Astrocyte of the cerebellum (primary cell): ENCODE measurements around the gene NAA60.
A peak's percentile ranks its signal among the peaks of the same experiment; 100 is the strongest.

Experiments used
- DNase-seq: peaks from one replicate; pipeline ENCODE4 v3.0.0-alpha.2; 2011; ENCODE audit warnings: low read depth
- H3K4me3 ChIP-seq: 2 replicates; pipeline ENCODE4 v1.5.1; 2011; ENCODE audit warnings: mild to moderate bottlenecking, low read depth, low read length, moderate library complexity
- in situ Hi-C: cut with HindIII; loops from 2 replicates; pipeline ENCODE4 v1.10.0; 2017; ENCODE audit warnings: low sequenced_read_pairs
- TF ChIP-seq, protein P1 (sequence below): IDR thresholded peaks from 2 replicates; pipeline ENCODE4 v1.5.1; 2012; ENCODE audit warnings: low read length, low read depth, moderate library complexity, mild to moderate bottlenecking; ENCODE audit errors: missing control alignments

Gene NAA60

DNA sequence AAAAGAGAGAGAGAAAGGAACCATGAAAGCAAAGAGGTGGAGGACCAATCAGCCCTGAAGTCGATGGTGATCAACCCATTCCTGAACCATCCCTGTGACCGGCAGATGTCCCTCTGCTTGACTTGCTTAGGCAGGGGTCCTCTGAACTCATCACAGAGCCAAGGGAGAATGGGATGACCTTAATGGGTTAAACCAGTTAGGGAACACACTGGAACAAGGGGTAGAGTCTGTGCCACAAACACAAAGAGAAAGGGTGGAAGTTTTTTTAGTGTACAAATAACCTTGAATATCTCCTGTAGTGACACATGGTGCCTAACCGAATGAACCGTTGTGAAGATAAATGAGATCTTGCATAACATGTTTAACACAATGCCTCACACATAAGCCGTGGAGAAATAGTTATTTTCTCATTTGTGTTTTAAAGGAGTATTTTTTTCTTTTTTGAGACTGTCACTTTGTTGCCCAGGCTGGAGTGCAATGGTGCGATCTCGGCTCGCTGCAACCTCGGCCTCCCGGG lies 11.2 kb downstream of the NAA60 start:
- TF ChIP-seq, protein P1, sequence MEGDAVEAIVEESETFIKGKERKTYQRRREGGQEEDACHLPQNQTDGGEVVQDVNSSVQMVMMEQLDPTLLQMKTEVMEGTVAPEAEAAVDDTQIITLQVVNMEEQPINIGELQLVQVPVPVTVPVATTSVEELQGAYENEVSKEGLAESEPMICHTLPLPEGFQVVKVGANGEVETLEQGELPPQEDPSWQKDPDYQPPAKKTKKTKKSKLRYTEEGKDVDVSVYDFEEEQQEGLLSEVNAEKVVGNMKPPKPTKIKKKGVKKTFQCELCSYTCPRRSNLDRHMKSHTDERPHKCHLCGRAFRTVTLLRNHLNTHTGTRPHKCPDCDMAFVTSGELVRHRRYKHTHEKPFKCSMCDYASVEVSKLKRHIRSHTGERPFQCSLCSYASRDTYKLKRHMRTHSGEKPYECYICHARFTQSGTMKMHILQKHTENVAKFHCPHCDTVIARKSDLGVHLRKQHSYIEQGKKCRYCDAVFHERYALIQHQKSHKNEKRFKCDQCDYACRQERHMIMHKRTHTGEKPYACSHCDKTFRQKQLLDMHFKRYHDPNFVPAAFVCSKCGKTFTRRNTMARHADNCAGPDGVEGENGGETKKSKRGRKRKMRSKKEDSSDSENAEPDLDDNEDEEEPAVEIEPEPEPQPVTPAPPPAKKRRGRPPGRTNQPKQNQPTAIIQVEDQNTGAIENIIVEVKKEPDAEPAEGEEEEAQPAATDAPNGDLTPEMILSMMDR = no peak
- in situ Hi-C loops = no loop called here
- no peak overlapping the region for H3K4me3 ChIP-seq
- DNase-seq = no peak

DNA sequence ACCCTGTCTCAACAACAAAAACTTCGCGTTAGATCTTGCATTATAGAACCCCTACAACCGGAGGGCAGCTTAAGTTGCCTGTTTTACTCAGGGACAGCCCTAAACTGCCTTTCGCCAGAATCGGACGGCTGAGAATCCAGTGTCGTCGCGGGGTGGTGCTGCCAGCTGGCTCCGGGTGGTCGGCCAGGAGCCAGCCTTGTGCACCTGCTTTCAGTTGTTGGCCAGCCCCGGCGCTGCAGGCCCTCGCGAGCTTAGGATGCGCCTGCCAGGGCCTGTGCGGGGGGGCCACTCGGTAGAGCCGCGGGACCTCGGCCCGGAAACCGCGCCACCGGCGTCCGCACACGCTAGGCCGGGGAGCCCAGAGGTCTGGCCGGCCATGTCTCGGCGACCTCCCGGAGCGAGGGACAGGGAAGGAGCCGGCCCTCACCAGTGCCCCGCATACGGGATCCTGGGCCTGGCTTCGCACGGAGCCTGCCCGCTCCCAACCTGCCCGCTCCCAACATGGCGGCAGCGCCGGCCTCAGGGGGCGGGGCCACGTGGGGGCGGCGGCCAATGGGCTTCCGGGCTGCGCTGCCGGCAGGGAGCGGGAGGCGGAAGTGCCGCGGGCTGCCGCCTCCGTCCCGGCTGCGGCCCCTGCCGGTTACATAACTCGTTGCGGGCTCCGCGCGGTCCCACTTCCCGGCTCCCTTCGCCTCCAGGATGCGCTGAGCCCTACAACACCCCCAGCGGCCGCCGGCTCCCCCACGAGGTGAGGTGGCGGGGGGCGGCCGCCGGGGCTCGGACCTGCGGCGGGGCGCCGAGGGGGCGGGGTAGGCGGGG lies 14.2 kb downstream of the NAA60 start:
- peak overlapping the region; percentile 73 for H3K4me3 ChIP-seq
- TF ChIP-seq, protein P1 = peak; percentile 48
- in situ Hi-C loops = no loop called here
- DNase-seq = peak; percentile 53

DNA sequence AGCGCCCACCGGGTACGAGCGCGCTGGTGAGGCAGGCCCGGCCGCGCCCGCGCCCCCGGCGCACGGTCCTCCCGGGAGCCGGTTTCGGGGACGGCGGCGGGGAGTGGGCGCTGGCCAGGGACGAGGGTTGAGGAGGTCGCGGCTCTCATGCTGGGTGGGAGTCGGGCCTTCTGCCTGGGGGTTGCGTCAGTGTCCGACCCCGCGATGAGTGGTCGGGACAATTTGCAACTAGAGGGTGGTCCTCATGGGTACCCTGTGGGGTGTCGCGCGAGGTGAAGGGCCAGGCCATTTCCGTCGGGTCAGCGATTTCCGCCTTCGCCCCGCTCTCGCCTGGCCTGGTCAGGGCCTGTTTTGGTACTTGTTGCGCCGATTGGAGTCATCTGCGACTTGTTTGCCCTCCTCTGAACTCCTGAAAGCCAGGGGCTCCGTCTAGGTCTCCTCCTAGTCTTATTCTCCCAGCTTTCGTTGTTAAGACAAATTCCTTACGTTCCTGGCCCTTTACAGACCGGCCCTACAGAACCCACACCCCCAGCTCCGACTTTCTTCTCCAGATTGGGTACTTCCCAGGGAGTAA lies 14.9 kb downstream of the NAA60 start:
- in situ Hi-C loops = no loop called here
- DNase-seq = no peak
- TF ChIP-seq, protein P1 = no peak
- peak overlapping the region; percentile 73 for H3K4me3 ChIP-seq

DNA sequence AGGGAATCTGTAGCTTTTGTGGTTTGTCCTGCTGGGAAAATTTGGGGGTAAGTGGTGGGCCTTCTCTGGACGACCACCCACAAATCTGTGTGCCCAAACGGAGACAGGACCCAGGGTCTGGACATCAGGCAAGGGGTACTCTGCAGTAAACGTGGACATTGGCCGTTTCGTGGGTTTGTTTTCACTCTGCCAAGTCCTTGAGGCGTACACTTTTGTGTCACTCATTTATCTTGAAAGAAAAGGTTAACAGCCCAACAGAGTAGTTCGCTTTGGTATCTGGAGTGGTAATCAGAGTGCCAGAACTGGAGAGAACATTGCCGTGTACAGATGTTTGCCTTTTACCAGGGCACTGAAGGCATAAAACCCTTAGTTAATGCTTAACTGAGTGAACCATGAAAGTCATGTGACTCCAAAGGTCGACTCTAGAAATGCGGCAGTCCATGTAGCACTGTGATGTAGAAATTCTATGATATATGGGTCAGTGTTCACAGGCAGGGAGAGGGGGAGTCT lies 15.4 kb downstream of the NAA60 start:
- H3K4me3 ChIP-seq = peak overlapping the region; percentile 73
- in situ Hi-C loops = no loop called here
- DNase-seq = no peak
- TF ChIP-seq, protein P1 = no peak

DNA sequence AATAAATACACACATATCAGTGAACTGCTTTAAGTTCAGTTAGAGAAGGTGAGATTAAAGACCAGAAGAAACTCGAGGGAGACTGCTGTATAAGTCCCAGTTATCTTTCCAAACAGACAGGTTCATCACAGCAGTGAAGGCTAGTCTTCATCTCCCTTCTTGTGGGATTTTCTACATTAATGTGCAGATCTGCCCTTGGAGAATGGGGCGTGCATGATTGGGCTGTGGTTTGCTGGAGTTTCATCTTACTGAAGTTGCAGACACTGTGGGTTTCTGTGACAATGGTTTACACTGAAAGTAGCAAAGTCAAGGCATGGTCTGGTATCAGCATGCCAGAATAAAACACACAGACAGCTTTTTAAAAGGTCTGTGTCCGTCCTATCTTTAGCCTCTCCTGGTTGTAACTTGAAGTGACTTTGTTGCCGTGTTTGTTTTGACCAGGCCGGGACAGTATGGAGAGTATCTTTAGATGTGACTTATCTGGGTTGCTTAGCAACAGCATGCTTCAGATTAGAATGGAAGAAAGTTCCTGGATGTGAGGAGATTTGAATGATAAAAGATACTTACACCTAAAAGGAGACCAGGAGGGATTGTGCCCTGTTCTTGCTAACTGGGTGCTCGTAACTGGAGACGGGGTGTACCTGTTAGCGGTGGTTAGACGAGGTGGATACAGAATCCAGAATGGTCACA lies 16.1 kb downstream of the NAA60 start:
- TF ChIP-seq, protein P1 = no peak
- no peak for DNase-seq
- peak overlapping the region; percentile 73 for H3K4me3 ChIP-seq
- in situ Hi-C loops = no loop called here

DNA sequence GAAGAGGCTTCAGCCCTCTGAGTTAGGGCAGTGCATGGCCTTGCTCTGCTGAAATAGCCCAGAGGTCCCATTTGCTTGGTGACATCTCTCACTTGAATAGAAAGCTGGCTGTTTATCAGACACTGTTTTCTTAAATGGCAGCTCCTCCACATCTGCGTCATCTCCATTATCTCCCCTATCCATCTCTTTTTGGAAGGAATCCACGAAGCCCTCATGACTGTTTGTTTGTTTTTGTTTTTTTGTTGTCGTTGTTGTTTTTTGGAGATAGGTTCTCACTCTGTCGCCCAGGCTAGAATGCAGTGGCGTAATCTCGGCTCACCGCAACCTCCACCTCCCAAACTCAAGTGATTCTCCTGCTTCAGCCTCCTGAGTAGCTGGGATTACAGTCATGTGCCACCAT lies 16.6 kb downstream of the NAA60 start:
- H3K4me3 ChIP-seq = no peak overlapping the region
- DNase-seq = no peak
- TF ChIP-seq, protein P1 = no peak
- in situ Hi-C loops = no loop called here
